ENCODE measurements around the gene KCNJ2.

Gene KCNJ2

DNA sequence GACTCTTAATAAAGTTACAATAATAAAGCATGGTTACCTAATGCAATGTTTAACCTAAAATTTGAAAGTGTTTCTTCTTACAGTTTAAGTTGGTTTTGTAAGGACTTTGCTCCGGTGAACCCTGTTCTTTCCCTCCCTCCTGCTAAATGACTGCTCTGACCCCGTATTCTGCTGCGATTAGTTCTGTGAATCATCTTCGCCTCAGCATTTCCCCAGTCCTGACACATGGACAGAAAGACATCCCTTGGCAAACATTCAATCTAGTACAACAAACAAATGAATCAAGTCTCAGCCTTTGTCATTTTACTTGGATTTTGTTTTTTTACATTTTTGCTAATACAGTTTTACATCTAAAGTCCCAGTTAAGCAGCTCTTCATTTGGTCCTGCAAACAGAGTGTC, 15.4 kb downstream of the KCNJ2 start:
- no peaks in the 10 kb centered on the region for H3K9me3 ChIP-seq (ENCODE audit: control insufficient read depth, low read length)
- no peak overlapping the region for H3K4me3 ChIP-seq (ENCODE audit: low read length)
- H3K36me3 ChIP-seq (ENCODE audit: control insufficient read depth, insufficient read depth, low read length) = no peaks in the 10 kb centered on the region
- H3K9ac ChIP-seq (ENCODE audit: low read length) = no peak overlapping the region
- no peaks in the 10 kb centered on the region for H3K27me3 ChIP-seq (ENCODE audit: control insufficient read depth, insufficient read depth, low read length)
- no peaks in the 10 kb centered on the region for H3K4me1 ChIP-seq (ENCODE audit: control insufficient read depth, insufficient read depth, low read length)

DNA sequence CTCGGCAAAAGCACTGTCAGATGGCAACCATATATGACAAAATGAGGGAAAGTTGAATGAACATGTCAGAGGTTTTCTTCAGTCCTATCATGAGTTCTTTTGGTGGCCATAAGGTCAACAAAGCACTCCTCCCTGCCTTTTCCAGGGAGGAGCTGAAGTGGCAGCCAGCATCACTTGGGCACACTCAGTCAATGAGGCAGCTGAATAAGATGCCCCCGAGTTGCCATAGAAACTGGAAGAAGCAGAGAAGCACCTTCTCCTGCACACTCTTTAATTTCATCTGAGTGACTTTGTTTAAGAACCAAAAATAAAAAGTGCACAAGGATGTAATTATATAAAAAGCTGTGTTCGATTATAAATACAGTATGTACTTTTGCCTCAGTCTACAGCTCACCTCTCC, 16.0 kb downstream of the KCNJ2 start:
- H3K27me3 ChIP-seq (ENCODE audit: control insufficient read depth, insufficient read depth, low read length) = no peaks in the 10 kb centered on the region
- no peak overlapping the region for H3K4me3 ChIP-seq (ENCODE audit: low read length)
- H3K4me1 ChIP-seq (ENCODE audit: control insufficient read depth, insufficient read depth, low read length) = no peaks in the 10 kb centered on the region

GRCh38 chr17:70187383-70187782, 18.1 kb downstream of the KCNJ2 start:
- Histone ChIP-seq H3K4me1 (ENCODE audit: control insufficient read depth, insufficient read depth, low read length) (no peaks in the 10 kb centered on the region), H3K4me3 (ENCODE audit: low read length) (no peak overlapping the region), H3K27me3 (ENCODE audit: control insufficient read depth, insufficient read depth, low read length) (no peaks in the 10 kb centered on the region), H3K9me3 (ENCODE audit: control insufficient read depth, low read length) (no peaks in the 10 kb centered on the region), H3K36me3 (ENCODE audit: control insufficient read depth, insufficient read depth, low read length) (no peaks in the 10 kb centered on the region), H3K9ac (ENCODE audit: low read length) (no peak overlapping the region)

More for the DNA sequence above, 16.0 kb downstream of the KCNJ2 start:
- Histone ChIP-seq H3K9ac (ENCODE audit: low read length) (no peak overlapping the region), H3K9me3 (ENCODE audit: control insufficient read depth, low read length) (no peaks in the 10 kb centered on the region), H3K36me3 (ENCODE audit: control insufficient read depth, insufficient read depth, low read length) (no peaks in the 10 kb centered on the region)

GRCh38 chr17:70190959-70191805, 21.9 kb downstream of the KCNJ2 start:
- no peaks in the 10 kb centered on the region for H3K4me1 ChIP-seq (ENCODE audit: control insufficient read depth, insufficient read depth, low read length)
- H3K27me3 ChIP-seq (ENCODE audit: control insufficient read depth, insufficient read depth, low read length) = no peaks in the 10 kb centered on the region
- no peak overlapping the region for H3K4me3 ChIP-seq (ENCODE audit: low read length)

GRCh38 chr17:70195091-70195490, 25.8 kb downstream of the KCNJ2 start:
- H3K9me3 ChIP-seq (ENCODE audit: control insufficient read depth, low read length) = no peaks in the 10 kb centered on the region
- no peaks in the 10 kb centered on the region for H3K27me3 ChIP-seq (ENCODE audit: control insufficient read depth, insufficient read depth, low read length)
- no peaks in the 10 kb centered on the region for H3K36me3 ChIP-seq (ENCODE audit: control insufficient read depth, insufficient read depth, low read length)
- H3K4me3 ChIP-seq (ENCODE audit: low read length) = no peak overlapping the region
- no peaks in the 10 kb centered on the region for H3K4me1 ChIP-seq (ENCODE audit: control insufficient read depth, insufficient read depth, low read length)
- H3K9ac ChIP-seq (ENCODE audit: low read length) = no peak overlapping the region

More at GRCh38 chr17:70190959-70191805, 21.9 kb downstream of the KCNJ2 start:
- Histone ChIP-seq H3K36me3 (ENCODE audit: control insufficient read depth, insufficient read depth, low read length) (no peaks in the 10 kb centered on the region), H3K9ac (ENCODE audit: low read length) (no peak overlapping the region), H3K9me3 (ENCODE audit: control insufficient read depth, low read length) (no peaks in the 10 kb centered on the region)

DNA sequence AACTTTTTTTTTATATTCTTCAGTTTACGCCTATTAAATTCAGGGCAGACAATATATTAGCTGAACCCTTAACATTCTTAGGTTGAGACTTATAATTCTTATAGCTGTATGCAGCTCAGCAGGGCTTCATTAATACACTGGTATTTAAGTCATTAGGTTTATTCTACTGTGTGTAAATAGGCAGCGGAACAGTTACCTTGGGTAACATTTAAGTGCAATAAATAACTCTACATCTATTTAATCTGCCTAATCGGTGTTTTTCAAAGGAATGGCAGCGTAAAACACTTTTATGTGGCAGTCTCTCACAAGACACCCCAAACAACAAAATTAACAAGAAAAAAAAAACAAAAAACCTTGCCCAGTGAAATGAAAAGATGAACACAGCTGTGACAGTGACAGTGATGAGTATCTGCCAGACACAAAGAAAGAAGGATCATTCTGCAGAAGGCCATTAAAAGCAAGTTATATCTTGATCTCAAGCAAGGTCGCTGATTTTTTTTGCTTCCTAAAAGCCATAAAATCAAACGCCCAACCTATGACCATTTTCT, 32.6 kb downstream of the KCNJ2 start:
- no peak overlapping the region for H3K9ac ChIP-seq (ENCODE audit: low read length)
- no peaks in the 10 kb centered on the region for H3K36me3 ChIP-seq (ENCODE audit: control insufficient read depth, insufficient read depth, low read length)
- H3K4me1 ChIP-seq (ENCODE audit: control insufficient read depth, insufficient read depth, low read length) = no peaks in the 10 kb centered on the region
- H3K9me3 ChIP-seq (ENCODE audit: control insufficient read depth, low read length) = no peaks in the 10 kb centered on the region
- H3K27me3 ChIP-seq (ENCODE audit: control insufficient read depth, insufficient read depth, low read length) = no peaks in the 10 kb centered on the region
- no peak overlapping the region for H3K4me3 ChIP-seq (ENCODE audit: low read length)

GRCh38 chr17:70202840-70203239, 33.5 kb downstream of the KCNJ2 start:
- no peak overlapping the region for H3K9ac ChIP-seq (ENCODE audit: low read length)
- no peaks in the 10 kb centered on the region for H3K9me3 ChIP-seq (ENCODE audit: control insufficient read depth, low read length)
- no peaks in the 10 kb centered on the region for H3K36me3 ChIP-seq (ENCODE audit: control insufficient read depth, insufficient read depth, low read length)
- no peak overlapping the region for H3K4me3 ChIP-seq (ENCODE audit: low read length)
- no peaks in the 10 kb centered on the region for H3K4me1 ChIP-seq (ENCODE audit: control insufficient read depth, insufficient read depth, low read length)
- H3K27me3 ChIP-seq (ENCODE audit: control insufficient read depth, insufficient read depth, low read length) = no peaks in the 10 kb centered on the region

- Histone ChIP-seq H3K4me3 (ENCODE audit: low read length) (no peak overlapping the region), H3K9ac (ENCODE audit: low read length) (no peak overlapping the region), H3K27me3 (ENCODE audit: control insufficient read depth, insufficient read depth, low read length) (no peaks in the 10 kb centered on the region), H3K36me3 (ENCODE audit: control insufficient read depth, insufficient read depth, low read length) (no peaks in the 10 kb centered on the region), H3K9me3 (ENCODE audit: control insufficient read depth, low read length) (no peaks in the 10 kb centered on the region), H3K4me1 (ENCODE audit: control insufficient read depth, insufficient read depth, low read length) (no peaks in the 10 kb centered on the region)
Observed at GRCh38 chr17:70204431-70204830, 35.1 kb downstream of the KCNJ2 start.

GRCh38 chr17:70205401-70205800, 36.1 kb downstream of the KCNJ2 start:
- Histone ChIP-seq H3K9ac (ENCODE audit: low read length) (no peak overlapping the region), H3K4me1 (ENCODE audit: control insufficient read depth, insufficient read depth, low read length) (no peaks in the 10 kb centered on the region), H3K4me3 (ENCODE audit: low read length) (no peak overlapping the region), H3K9me3 (ENCODE audit: control insufficient read depth, low read length) (no peaks in the 10 kb centered on the region), H3K27me3 (ENCODE audit: control insufficient read depth, insufficient read depth, low read length) (no peaks in the 10 kb centered on the region), H3K36me3 (ENCODE audit: control insufficient read depth, insufficient read depth, low read length) (no peaks in the 10 kb centered on the region)

DNA sequence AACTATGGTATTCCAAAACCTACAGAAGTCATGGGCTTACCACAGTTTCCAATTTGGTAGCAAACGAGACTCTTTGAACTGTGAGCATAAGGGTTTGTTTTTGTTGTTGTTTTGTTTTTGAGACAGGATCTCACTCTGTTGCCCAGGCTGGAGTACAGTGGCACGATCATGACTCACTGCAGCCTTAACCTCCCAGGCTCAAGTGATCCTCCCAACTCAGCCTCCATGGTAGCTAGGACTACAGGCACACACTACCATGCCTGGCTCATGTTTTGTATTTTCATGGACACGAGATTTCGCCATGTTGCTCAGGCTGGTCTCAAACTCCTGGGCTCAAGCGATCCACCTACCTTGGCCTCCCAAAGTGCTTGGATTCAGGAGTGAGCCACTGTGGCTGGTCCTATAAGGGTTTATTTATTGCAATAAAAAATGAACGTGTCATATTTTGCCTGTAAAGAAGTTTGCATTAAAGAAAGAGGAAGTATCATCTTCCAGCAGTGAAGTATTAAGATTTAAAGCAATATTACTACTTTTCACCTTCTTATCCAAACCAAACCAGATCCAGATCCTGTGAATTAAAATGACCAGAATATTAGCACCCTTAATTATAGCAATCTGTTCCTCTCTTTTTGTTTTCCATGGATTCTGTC, 37.2 kb downstream of the KCNJ2 start:
- Histone ChIP-seq H3K9me3 (ENCODE audit: control insufficient read depth, low read length) (no peaks in the 10 kb centered on the region), H3K27me3 (ENCODE audit: control insufficient read depth, insufficient read depth, low read length) (no peaks in the 10 kb centered on the region), H3K36me3 (ENCODE audit: control insufficient read depth, insufficient read depth, low read length) (no peaks in the 10 kb centered on the region), H3K4me3 (ENCODE audit: low read length) (no peak overlapping the region), H3K9ac (ENCODE audit: low read length) (no peak overlapping the region), H3K4me1 (ENCODE audit: control insufficient read depth, insufficient read depth, low read length) (no peaks in the 10 kb centered on the region)

DNA sequence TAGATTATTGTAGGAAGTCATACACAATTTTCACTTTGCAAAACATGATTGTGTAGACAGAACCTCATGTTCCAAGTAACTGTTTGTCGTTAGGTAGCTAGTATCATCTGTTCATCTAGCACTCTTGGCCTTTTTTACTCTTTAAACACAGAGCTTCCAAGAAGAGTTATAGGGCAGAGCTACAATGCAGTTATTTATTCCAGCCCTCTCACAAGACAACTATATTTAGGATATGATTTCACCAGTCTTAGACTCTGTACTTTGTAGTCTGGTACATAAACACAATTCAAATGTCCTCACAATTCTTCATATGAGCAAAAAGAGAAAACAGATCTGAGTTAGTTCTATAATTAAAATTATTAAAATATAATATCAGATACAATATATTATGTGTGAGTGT, 37.9 kb downstream of the KCNJ2 start:
- H3K9me3 ChIP-seq (ENCODE audit: control insufficient read depth, low read length) = no peaks in the 10 kb centered on the region
- H3K4me1 ChIP-seq (ENCODE audit: control insufficient read depth, insufficient read depth, low read length) = no peaks in the 10 kb centered on the region
- no peak overlapping the region for H3K4me3 ChIP-seq (ENCODE audit: low read length)
- no peak overlapping the region for H3K9ac ChIP-seq (ENCODE audit: low read length)
- H3K27me3 ChIP-seq (ENCODE audit: control insufficient read depth, insufficient read depth, low read length) = no peaks in the 10 kb centered on the region
- no peaks in the 10 kb centered on the region for H3K36me3 ChIP-seq (ENCODE audit: control insufficient read depth, insufficient read depth, low read length)

- no peaks in the 10 kb centered on the region for H3K4me1 ChIP-seq (ENCODE audit: control insufficient read depth, insufficient read depth, low read length)
- no peak overlapping the region for H3K9ac ChIP-seq (ENCODE audit: low read length)
- H3K4me3 ChIP-seq (ENCODE audit: low read length) = no peak overlapping the region
- H3K27me3 ChIP-seq (ENCODE audit: control insufficient read depth, insufficient read depth, low read length) = no peaks in the 10 kb centered on the region
- H3K9me3 ChIP-seq (ENCODE audit: control insufficient read depth, low read length) = no peaks in the 10 kb centered on the region
- H3K36me3 ChIP-seq (ENCODE audit: control insufficient read depth, insufficient read depth, low read length) = no peaks in the 10 kb centered on the region
Observed at GRCh38 chr17:70208080-70208794, 38.9 kb downstream of the KCNJ2 start.
